ENCODE results near the gene TMEM178B.

TMEM178B gene

DNA sequence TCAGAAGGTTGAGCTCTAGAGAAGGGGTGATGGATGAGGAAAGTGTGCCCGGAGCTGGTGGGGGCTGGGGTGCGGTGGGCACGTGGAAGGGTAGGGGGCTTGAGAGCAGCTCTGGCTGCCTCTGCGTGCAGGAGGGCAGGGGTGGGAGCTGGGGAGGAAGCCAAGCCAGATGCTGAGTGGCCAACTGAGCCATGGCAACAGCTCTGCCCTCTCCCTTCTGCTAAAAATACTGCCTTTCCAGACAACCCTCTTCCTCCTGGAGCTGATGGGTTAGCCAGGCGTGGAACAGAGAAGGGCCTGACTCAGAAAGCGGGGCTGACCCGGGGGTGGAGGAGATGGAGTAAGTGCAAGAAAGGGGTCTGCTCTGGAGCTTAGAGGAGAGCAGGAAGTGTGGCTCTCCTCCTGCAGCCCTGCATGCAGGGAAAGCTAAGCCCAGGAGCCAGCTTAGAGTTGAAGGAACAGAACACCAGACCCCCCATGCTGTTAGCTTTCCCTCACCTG is 362.8 kb downstream of the TMEM178B start:
- no peak for DNase-seq

- no peak for DNase-seq
These were observed 365.3 kb downstream of the TMEM178B start for GRCh38 chr7:141439164-141439563.

GRCh38 chr7:141439776-141440175 is 365.9 kb downstream of the TMEM178B start:
- no peak for DNase-seq

DNA sequence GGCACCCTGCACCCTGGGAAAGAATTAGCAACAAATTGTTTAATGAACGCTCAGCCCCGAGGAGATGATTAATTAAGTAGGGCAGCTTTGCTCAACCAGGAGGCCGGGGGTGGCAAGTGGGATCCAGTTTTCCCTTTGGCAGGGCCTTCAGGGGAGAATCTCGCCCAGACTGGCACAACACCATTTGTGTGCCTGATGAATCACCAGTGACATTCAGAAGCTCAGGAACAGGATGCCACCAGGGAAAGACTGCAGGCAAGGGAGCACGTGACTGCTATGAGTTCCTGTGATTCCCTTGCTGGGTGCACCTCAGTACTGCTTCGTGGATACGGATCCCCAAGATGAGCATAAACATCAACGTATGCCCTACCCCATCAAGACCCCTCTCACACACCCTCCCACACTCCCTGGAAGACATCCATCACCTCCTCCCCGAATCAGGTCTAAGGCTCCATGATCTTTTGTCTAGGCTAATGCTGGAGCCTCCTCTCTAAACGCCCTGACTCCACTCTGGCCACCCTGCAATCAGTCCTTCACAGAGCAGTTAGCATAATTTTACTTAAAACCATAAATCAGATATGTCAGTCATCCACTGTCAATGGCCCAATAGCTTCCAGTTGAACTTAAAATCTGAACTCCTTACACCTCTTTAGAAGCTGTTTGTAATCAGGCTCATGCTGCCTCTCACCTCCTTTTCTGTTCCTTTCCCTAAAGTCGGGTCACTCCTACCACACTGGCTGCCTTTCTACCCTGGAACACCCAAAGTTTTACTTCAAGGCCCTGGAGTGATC is 368.2 kb downstream of the TMEM178B start:
- DNase-seq = no peak

- no peak for DNase-seq
These were observed 368.9 kb downstream of the TMEM178B start for GRCh38 chr7:141442781-141443180.

GRCh38 chr7:141444961-141445360 is 371.1 kb downstream of the TMEM178B start:
- DNase-seq = no peak

DNA sequence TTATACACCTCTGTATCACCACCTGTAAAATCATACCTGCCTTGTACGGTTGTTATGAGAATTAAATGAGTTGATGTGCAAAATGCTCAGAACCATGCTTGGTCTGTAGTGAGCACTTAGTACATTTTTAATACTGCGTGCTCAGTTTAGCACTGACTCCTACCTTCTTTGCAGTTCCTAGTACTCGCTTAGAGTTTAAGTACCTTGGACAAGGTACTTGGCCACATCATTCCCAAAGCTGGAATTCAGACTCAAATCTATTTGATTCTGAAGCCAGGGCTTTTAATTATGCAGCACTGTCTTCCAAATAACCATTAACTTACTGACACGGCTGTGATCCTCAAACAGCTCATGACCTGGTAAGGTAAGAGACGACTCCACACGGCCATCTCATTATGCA is 377.4 kb downstream of the TMEM178B start:
- DNase-seq = no peak

GRCh38 chr7:141452911-141453310 is 379.0 kb downstream of the TMEM178B start:
- DNase-seq = no peak

DNA sequence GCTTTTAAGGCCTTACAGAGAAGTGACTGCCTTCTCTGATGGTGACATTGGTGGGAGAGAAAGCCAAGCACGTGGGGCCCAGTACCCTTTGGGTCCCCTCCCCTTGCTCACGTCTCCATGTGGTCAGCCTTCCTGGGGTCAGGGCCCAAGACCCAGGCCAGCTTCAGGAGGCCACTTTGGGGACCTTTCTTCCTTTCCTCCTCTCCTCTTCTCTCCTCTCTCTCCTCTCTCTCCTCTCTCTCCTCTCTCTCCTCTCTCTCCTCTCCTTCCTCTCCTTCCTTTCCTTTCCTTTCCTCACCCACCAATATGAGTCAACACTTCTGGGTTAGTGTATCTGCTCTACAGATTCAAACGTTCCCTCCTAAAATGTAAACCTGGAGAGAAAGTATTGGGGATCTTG is 380.5 kb downstream of the TMEM178B start:
- DNase-seq = no peak

- peak in 1 of 2 experiments; percentile 23 for DNase-seq
These were observed 381.9 kb downstream of the TMEM178B start for GRCh38 chr7:141455723-141456122.

DNA sequence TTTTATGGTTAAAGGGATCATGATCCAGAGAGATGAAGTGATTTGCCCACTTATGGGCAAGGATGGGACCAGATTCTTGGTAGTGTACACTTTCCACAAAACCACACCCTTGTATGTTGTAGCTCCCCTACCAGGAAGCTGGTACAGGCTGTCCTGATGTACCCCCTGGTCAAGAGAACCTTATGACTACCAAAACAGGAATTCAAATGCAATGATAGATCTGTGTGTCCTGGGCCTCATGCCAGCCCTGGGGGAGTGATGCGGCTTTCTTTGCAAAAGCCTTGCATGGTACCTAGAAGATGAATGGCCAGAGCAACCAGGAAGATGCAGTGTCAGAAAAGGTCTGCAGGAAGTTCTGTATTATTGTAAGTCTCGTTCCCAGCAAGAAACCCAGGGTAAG is 382.4 kb downstream of the TMEM178B start:
- DNase-seq = no peak

GRCh38 chr7:141456711-141457110 is 382.8 kb downstream of the TMEM178B start:
- no peak for DNase-seq

DNA sequence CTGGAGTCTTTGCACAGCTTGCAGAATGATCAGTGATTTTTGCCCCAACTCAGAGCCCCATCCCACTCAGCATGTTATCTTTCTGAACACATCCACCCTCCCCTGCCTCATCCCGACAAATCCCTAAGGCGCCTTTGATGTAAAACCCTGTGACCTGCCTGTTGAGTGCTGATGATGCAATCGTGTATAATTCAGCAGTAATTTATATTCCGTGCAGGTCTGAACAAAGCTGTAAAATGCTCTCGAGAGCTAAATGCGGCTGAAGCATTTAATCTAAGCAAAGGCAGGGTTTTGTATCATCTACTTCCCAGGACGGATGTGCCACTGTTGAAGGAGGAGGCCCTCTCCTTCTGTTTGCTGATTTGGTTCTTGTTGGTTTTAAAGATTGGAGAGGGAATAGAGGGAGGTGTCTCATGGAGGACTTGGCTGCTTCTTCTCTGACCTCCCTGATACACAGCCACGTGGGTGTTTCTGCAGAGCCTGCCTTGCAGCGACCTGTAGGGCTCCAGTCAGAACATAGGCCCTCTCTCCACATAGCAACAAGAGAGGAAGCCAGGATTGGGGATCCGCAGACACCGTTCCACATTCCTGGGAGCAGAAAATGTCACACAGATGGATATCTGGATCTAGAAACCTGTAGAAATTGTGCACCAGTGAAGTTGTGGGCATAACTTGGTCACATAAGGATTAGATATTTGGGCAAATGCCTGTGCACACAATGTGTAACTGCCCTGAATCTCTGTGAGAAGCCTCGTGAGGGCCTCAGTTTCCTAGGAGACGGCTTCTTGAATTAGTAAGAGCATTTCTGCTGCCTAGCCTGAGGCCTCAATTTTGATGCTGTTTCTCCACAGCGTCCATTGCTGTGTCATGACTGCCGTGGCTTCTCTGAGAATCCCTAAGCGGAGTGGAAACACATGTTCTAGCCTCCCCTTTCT is 387.2 kb downstream of the TMEM178B start:
- no peak for DNase-seq

GRCh38 chr7:141461924-141462323 is 388.1 kb downstream of the TMEM178B start:
- DNase-seq = no peak

DNA sequence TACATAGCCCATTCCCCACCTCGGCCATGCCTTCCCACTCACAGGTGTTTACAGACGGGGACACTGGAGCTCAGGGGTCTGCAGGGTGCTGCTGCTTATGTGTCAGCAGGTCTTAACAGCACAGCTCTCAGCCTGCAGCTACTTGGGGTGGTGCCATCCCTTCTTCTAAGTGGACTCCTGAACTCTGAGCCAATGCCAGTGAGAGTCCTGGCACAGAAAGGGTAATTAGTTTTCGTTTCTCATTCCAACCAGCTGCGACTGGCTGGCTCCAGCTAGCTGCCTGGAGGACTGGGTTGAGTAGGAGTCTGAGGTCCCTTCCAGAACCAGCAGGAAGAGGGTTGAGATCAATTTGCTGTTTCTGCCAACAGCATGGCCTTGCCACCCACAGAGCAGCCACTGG is 389.1 kb downstream of the TMEM178B start:
- DNase-seq = no peak

- no peak for DNase-seq
These were observed 390.1 kb downstream of the TMEM178B start for GRCh38 chr7:141463986-141464385.

DNA sequence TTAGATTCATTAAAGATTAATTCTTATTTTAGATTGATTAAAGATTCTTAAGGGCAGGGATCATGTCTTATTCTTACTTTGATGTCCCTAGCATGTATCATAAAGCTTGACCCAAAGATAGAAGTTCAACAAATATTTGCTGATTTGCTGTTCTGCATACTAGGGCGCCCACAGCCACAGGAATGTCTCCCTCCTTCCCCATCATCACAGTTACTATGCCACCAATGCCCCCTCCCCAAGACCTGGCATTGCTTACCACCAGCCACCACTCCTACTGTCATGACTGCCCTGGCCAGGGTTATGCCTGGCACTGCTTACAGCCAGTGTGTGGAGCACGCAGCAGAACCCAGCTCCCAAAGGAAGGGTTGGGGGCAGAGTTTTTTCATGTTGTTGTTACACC is 390.7 kb downstream of the TMEM178B start:
- no peak for DNase-seq

GRCh38 chr7:141466151-141466904 is 392.5 kb downstream of the TMEM178B start:
- DNase-seq = no peak

- no peak for DNase-seq
These were observed 394.5 kb downstream of the TMEM178B start for GRCh38 chr7:141468341-141468740.

DNA sequence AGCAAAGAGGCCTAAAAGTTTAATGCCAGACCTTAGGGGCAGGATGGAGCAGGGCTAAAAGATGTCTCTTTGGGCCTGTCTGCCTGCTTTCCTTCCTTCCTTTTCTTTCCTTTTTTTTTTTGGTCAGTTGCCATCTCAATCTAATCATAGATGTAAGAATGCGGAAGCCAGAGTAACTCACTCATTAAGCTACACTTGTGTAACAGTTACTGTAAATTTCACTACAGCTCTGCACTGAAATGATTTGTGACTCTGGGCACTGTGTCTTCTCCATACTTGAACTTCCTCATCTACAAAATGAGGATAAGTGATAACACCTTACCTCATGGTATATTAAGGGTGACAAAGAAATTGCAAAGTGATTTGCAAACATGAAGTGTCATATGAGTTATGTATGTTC is 401.8 kb downstream of the TMEM178B start:
- DNase-seq = no peak

- DNase-seq = no peak
These were observed 404.0 kb downstream of the TMEM178B start for GRCh38 chr7:141477865-141478264.

DNA sequence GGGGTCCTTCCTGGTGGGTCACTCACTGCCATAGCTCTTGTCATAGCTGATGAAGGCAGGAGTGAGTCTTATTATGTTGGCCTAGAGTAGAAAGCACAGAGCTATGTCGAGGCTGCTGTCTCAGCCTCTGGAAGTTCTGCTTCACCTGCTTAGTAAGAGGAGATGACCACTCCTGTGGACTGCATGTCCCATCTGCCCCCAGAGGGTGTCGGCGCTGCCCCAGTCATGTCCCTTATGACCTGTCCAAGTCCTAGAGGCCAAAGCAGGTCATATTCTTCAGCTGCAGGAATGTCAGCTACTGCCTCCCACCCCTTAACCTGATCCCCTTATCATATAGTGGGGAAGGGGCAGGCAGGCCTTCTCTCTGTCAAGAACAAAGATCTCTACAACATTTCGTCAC is 405.0 kb downstream of the TMEM178B start:
- no peak for DNase-seq

DNA sequence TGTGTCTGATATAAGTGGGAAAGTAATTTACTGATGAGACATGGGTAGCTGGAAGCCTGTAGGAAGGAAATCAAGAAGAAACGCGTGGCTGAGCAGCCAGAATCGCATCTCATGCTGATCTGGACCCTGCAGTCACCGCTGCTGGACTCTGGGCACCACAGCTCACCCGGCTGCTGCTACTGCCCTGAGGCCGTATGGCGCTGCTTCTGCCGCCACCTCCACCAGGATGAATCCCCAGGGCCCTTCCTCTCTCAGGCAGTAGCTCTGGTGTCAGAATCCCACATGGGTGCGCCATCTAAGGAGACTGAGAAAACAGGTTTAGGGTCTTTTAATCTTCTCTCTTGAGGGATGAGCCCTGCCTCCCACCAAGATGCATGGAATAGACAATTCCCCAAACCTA is 407.1 kb downstream of the TMEM178B start:
- DNase-seq = no peak

Measured in NCI-H524 (cell line).